ENCODE measurements around the gene CSTB. TPM values are rescaled to one million over a fixed set of nuclear protein-coding genes. Genes with fewer than 3 reads are reported as not detected.

Gene CSTB
- total RNA-seq, 1 donor from 2014 or later: 56.5 TPM

DNA sequence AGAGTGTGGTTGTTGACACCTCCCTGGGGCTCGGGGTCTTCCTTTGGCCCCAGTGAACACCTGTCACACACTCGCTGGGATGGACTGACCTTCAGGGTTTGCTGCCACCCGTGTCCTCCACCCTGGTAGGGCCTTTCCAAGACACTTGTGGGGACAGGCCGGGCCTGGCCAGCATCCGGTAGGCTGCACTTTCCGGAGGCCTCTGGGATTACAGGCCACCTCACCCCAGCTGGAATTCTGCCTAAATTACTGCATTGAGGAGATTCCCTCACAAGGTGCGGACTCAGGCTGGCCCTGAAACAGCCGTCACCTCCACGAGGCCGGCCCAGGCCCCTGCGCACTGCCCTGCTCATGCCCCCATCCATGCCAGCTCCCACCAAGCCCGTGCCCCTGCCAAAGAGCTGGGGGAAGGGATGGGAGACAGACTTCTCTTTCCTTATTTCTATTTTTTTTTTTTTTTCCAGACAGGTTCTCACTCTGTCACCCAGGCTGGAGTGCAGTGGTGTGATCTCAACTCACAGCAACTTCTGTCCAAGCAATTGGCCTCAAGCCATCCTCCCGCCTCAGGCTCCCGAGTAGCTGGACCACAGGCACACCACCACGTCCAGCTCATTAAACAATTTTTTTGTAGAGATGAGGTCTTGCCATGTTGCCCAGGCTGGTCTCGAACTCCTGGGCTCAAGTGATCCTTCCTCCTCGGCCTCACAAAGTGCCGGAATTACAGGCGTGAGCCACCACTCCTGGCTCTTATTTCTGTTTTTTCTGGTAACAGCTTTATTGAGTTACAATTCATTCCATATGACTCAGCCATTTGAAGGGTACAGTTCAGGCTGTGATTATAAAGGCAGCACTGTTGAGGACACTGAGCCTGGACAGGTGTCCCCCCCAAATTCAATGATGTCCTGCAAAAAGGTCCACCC, 11.3 kb downstream of the CSTB start:
- TF ChIP-seq, protein P1, sequence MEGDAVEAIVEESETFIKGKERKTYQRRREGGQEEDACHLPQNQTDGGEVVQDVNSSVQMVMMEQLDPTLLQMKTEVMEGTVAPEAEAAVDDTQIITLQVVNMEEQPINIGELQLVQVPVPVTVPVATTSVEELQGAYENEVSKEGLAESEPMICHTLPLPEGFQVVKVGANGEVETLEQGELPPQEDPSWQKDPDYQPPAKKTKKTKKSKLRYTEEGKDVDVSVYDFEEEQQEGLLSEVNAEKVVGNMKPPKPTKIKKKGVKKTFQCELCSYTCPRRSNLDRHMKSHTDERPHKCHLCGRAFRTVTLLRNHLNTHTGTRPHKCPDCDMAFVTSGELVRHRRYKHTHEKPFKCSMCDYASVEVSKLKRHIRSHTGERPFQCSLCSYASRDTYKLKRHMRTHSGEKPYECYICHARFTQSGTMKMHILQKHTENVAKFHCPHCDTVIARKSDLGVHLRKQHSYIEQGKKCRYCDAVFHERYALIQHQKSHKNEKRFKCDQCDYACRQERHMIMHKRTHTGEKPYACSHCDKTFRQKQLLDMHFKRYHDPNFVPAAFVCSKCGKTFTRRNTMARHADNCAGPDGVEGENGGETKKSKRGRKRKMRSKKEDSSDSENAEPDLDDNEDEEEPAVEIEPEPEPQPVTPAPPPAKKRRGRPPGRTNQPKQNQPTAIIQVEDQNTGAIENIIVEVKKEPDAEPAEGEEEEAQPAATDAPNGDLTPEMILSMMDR (IDR thresholded peaks at IDR 0.05): no peak
- DNase-seq (ENCODE audit: low spot score): no peak
- Mint-ChIP-seq H3K4me1 (ENCODE audit: low read depth) (peaks cover 26% of the 10 kb centered on the region), H3K27me3 (ENCODE audit: low read depth) (no peaks in the 10 kb centered on the region), H3K36me3 (ENCODE audit: low read depth) (peaks cover 9% of the 10 kb centered on the region), H3K4me3 (ENCODE audit: unreplicated experiment) (no peak overlapping the region), H3K9me3 (ENCODE audit: low read depth) (no peaks in the 10 kb centered on the region), H3K27ac (ENCODE audit: unreplicated experiment) (no peak overlapping the region)

DNA sequence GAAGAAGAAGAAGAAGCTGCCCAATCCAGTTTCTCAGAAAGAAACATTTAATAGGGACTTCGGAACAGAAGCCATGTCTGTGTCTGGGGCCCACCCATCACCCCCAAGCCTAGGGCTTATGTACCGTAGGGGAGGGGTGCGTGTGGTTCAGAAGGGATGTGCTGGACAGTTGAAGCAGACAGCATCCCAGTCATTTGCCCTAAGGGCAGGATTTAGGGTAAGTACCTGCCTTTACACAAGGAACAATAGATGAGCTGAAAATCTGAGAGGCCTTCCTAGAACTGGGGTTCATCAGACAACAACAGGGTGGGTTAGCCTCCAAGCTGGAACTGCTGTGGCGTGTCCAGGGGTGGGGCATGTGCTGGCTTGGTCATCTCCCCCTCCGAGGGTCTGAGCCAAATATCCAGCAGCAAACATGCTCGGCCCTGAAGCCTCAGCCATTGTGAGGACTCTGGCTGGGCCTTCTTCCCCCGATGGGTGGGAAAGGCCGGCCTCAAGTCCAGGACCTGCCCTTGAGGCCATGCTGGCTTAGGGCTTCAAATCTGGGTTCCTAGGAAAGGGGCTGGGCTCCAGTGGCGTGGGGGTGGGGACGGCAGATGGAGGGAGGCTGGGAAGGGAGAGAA, 12.1 kb downstream of the CSTB start:
- Mint-ChIP-seq H3K36me3 (ENCODE audit: low read depth) (peaks cover 9% of the 10 kb centered on the region), H3K9me3 (ENCODE audit: low read depth) (no peaks in the 10 kb centered on the region), H3K4me3 (ENCODE audit: unreplicated experiment) (no peak overlapping the region), H3K27me3 (ENCODE audit: low read depth) (no peaks in the 10 kb centered on the region), H3K27ac (ENCODE audit: unreplicated experiment) (no peak overlapping the region), H3K4me1 (ENCODE audit: low read depth) (peaks cover 26% of the 10 kb centered on the region)
- TF ChIP-seq, protein P1 (IDR thresholded peaks at IDR 0.05): no peak
- no peak for DNase-seq (ENCODE audit: low spot score)

DNA sequence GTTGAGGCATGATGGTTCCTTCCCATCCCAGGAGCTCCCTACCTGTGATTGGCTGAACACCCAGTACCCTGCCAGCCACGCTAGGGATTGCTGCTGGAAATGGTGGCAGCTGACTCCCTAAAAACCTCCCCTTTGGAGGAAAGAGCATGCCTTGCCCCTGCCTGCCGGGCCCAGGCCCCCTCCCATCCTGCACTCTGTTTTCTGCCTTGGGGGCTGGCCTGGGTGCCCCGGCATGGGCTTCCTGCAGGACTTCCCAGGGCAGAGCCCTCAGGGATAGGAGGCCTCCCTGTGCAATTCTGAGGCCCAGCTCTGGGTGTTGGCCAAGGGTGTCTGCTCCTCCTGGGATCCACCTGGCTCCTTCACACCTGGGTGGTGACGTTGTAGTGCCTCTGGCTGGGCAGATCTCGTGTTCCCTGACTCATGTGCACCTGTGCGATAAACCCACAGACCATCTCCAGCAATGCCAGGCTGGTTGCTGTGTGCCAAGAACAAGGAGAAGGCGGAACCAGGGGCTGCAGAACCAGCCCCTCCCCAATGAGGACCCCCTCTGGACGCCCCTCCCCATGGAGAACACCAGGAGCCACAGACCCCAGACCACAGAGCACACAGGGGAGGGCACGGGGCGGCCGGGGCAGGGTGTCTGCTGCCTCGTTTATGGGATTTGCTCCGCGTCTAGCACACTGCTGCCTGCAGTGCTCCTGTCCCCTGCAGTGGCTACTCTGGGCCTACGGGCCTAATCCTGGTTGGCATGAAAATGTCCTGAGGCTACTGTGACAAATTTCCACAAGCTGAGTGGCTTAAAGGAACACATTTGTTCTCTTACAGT, 13.6 kb downstream of the CSTB start:
- no peaks in the 10 kb centered on the region for H3K27me3 Mint-ChIP-seq (ENCODE audit: low read depth)
- DNase-seq (ENCODE audit: low spot score): no peak
- no peak overlapping the region for H3K4me3 Mint-ChIP-seq (ENCODE audit: unreplicated experiment)
- H3K4me1 Mint-ChIP-seq (ENCODE audit: low read depth): peaks cover 22% of the 10 kb centered on the region
- no peak overlapping the region for H3K27ac Mint-ChIP-seq (ENCODE audit: unreplicated experiment)
- H3K36me3 Mint-ChIP-seq (ENCODE audit: low read depth): peaks cover 10% of the 10 kb centered on the region
- TF ChIP-seq, protein P1 (IDR thresholded peaks at IDR 0.05): no peak
- H3K9me3 Mint-ChIP-seq (ENCODE audit: low read depth): no peaks in the 10 kb centered on the region

DNA sequence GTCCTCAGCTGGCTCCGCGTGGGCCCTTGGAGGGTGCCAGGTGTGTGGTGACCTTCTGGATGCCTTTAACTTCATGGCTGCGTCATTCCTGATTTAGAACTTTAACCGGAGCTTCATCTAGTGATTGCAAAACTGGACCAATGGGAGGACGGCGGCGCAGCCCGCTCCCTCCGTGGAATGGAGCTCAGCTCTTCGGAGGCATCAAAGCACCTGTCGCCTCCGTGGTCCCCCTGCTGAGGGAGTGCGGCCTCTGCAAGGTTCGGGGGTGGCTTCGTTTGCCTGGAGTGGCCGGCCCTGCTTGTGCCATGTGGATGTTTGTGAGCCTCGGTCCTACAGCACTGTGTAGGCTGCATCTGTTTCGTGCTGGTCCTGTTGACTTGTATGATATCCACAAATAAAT, 14.2 kb downstream of the CSTB start:
- no peak for DNase-seq (ENCODE audit: low spot score)
- peaks cover 18% of the 10 kb centered on the region for H3K4me1 Mint-ChIP-seq (ENCODE audit: low read depth)
- TF ChIP-seq, protein P1 (IDR thresholded peaks at IDR 0.05): no peak
- peaks cover 10% of the 10 kb centered on the region for H3K36me3 Mint-ChIP-seq (ENCODE audit: low read depth)
- no peak overlapping the region for H3K27ac Mint-ChIP-seq (ENCODE audit: unreplicated experiment)
- H3K9me3 Mint-ChIP-seq (ENCODE audit: low read depth): no peaks in the 10 kb centered on the region
- H3K4me3 Mint-ChIP-seq (ENCODE audit: unreplicated experiment): no peak overlapping the region
- no peaks in the 10 kb centered on the region for H3K27me3 Mint-ChIP-seq (ENCODE audit: low read depth)

Measured in chondrocyte (in vitro differentiated cells).